Measurements from ENCODE around the gene SLC4A9. TPM values are rescaled to one million over a fixed set of nuclear protein-coding genes. Genes with fewer than 3 reads are reported as not detected.
A peak's percentile ranks its signal among the peaks of the same experiment; 100 is the strongest.
"Not testable (repeated sequence)": the region's sequence is repeated elsewhere in the genome, so short reads cannot be mapped to it uniquely, and the experiment has no call there.

The SLC4A9 gene
- total and polyA plus RNA-seq, 9 donors, result 0.13 TPM; not detected in 8

- H3K27me3 ChIP-seq, result no peaks in the 10 kb centered on the region
- no peak overlapping the region for H3K4me3 ChIP-seq
- intact Hi-C loops (cut with DNase I), result no loop called here
- no peak for TF ChIP-seq POLR2A (IDR thresholded peaks at IDR 0.05)
- TF ChIP-seq, protein P1, sequence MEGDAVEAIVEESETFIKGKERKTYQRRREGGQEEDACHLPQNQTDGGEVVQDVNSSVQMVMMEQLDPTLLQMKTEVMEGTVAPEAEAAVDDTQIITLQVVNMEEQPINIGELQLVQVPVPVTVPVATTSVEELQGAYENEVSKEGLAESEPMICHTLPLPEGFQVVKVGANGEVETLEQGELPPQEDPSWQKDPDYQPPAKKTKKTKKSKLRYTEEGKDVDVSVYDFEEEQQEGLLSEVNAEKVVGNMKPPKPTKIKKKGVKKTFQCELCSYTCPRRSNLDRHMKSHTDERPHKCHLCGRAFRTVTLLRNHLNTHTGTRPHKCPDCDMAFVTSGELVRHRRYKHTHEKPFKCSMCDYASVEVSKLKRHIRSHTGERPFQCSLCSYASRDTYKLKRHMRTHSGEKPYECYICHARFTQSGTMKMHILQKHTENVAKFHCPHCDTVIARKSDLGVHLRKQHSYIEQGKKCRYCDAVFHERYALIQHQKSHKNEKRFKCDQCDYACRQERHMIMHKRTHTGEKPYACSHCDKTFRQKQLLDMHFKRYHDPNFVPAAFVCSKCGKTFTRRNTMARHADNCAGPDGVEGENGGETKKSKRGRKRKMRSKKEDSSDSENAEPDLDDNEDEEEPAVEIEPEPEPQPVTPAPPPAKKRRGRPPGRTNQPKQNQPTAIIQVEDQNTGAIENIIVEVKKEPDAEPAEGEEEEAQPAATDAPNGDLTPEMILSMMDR (IDR thresholded peaks at IDR 0.05), result no peak
- no peak for TF ChIP-seq EP300 (IDR thresholded peaks at IDR 0.05)
- H3K27ac ChIP-seq, result no peak overlapping the region
- 69 to 88% (median 78%) methylated on average over 1 of the region's 1 CpG for WGBS, 3 donors
- no peak for DNase-seq
- H3K9me3 ChIP-seq, result no peaks in the 10 kb centered on the region
- H3K4me1 ChIP-seq (ENCODE audit: insufficient read depth), result no peaks in the 10 kb centered on the region
- H3K36me3 ChIP-seq, result no peaks in the 10 kb centered on the region
These were observed 17.1 kb upstream of the SLC4A9 start for GRCh38 chr5:140342896-140343295.

GRCh38 chr5:140343849-140344248 is 16.1 kb upstream of the SLC4A9 start:
- H3K27me3 ChIP-seq; H3K36me3 ChIP-seq; intact Hi-C loops (cut with DNase I); H3K4me3 ChIP-seq; H3K4me1 ChIP-seq (ENCODE audit: insufficient read depth); H3K27ac ChIP-seq; DNase-seq; H3K9me3 ChIP-seq: not testable (repeated sequence)
- 94 to 96% (median 94%) methylated on average over 8 of the region's 8 CpGs for WGBS, 3 donors

DNA sequence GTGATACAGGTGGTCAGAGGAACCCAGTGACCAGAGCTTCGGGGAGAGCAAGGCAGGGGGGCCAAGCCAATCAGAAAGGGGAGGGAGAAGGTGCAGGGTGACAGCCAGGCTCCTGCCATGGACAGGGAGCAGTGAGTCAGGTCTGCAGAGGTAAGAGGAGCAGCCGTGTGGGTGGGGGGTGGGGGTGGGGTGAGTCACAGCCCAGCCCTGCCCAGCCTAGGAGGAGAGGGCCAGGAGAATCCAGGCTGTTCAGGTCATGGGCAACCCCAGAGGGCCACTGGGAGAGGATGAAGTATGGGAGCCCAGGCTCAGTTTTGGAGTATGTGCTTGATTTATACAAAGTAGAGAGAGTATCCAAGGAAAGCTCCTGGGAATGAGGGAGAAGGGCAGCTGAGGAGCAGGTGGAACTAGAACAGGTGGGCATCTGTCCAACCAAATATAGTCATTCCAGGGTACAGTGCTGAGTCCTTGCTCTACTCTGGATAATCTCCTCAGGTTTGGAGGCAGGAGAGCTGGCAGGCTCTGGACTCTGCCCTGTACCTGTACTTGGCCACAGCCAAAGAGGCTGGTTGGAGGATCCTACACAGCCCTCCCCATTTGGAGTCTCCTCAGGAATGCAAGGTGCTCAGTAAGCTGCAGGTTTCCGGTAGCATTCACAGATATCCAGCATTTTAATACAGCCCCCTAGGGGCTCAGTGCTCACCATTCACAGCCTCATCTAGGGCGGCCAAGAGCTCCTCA is 15.1 kb upstream of the SLC4A9 start:
- H3K27ac ChIP-seq, result no peak overlapping the region
- no peaks in the 10 kb centered on the region for H3K27me3 ChIP-seq
- TF ChIP-seq POLR2A (IDR thresholded peaks at IDR 0.05) (no peak), EP300 (IDR thresholded peaks at IDR 0.05) (no peak)
- TF ChIP-seq, protein P1 (IDR thresholded peaks at IDR 0.05), result no peak
- no peaks in the 10 kb centered on the region for H3K36me3 ChIP-seq
- no peaks in the 10 kb centered on the region for H3K9me3 ChIP-seq
- H3K4me3 ChIP-seq, result no peak overlapping the region
- intact Hi-C loops (cut with DNase I), result loop anchor here in 2 of 4 donors (5.0 kb wide), 1 partner anchor 103 kb away; no protein-coding TSS in a partner anchor
- H3K4me1 ChIP-seq (ENCODE audit: insufficient read depth), result no peaks in the 10 kb centered on the region
- DNase-seq, result no peak
- 69 to 74% (median 72%) methylated on average over 4 of the region's 4 CpGs for WGBS, 3 donors

GRCh38 chr5:140345919-140346347 is 14.1 kb upstream of the SLC4A9 start:
- Histone ChIP-seq H3K36me3 (no peaks in the 10 kb centered on the region), H3K9me3 (no peaks in the 10 kb centered on the region), H3K27ac (peak overlapping the region in 1 of 2 donors; percentile 28), H3K27me3 (no peaks in the 10 kb centered on the region), H3K4me3 (peak overlapping the region; percentile 76), H3K4me1 (ENCODE audit: insufficient read depth) (no peaks in the 10 kb centered on the region)
- intact Hi-C loops (cut with DNase I), result loop anchor here in 2 of 4 donors (5.0 kb wide), 1 partner anchor 104 kb away; no protein-coding TSS in a partner anchor
- WGBS, 3 donors, result 1 to 4% (median 2%) methylated on average over 28 to 35 of the region's 35 CpGs
- peak; percentile 52 to 75 (median 66) for DNase-seq
- TF ChIP-seq, protein P1 (IDR thresholded peaks at IDR 0.05), result no peak
- TF ChIP-seq POLR2A (IDR thresholded peaks at IDR 0.05) (no peak), EP300 (IDR thresholded peaks at IDR 0.05) (no peak)
